ENCODE measurements around the gene KRTAP5-10.
"Not testable (repeated sequence)": the region's sequence is repeated elsewhere in the genome, so short reads cannot be mapped to it uniquely, and the experiment has no call there.

The KRTAP5-10 gene

GRCh38 chr11:71565263-71565662, at the start of gene KRTAP5-10:
KRTAP5-10 (plus strand) TSS chr11:71565563; CDS start chr11:71565588, 25 bp downstream.
- DNase-seq (ENCODE audit: low read depth), result no peak

GRCh38 chr11:71518506-71519471, 46.6 kb upstream of the KRTAP5-10 start:
- no peak for DNase-seq (ENCODE audit: low read depth)

GRCh38 chr11:71519546-71519945, 45.8 kb upstream of the KRTAP5-10 start:
- DNase-seq (ENCODE audit: low read depth), result no peak

GRCh38 chr11:71525188-71525937, 40.0 kb upstream of the KRTAP5-10 start:
- no peak for DNase-seq (ENCODE audit: low read depth)

- DNase-seq (ENCODE audit: low read depth), result no peak
These were observed 39.3 kb upstream of the KRTAP5-10 start for GRCh38 chr11:71525938-71526495.

GRCh38 chr11:71526796-71527575, 38.4 kb upstream of the KRTAP5-10 start, which contains the start of gene KRTAP5-7:
KRTAP5-7 (plus strand) TSS chr11:71527267; CDS start chr11:71527301, 34 bp downstream.
- not testable (repeated sequence) for DNase-seq (ENCODE audit: low read depth)

GRCh38 chr11:71527576-71528210, 37.7 kb upstream of the KRTAP5-10 start:
- no peak for DNase-seq (ENCODE audit: low read depth)

- no peak for DNase-seq (ENCODE audit: low read depth)
These were observed 34.8 kb upstream of the KRTAP5-10 start for GRCh38 chr11:71530602-71531001.

- DNase-seq (ENCODE audit: low read depth), result no peak
These were observed 33.2 kb upstream of the KRTAP5-10 start for GRCh38 chr11:71532036-71532610.

GRCh38 chr11:71534711-71535608, 30.4 kb upstream of the KRTAP5-10 start:
- not testable (repeated sequence) for DNase-seq (ENCODE audit: low read depth)

GRCh38 chr11:71535825-71536224, 29.5 kb upstream of the KRTAP5-10 start:
- no peak for DNase-seq (ENCODE audit: low read depth)

- no peak for DNase-seq (ENCODE audit: low read depth)
These were observed 27.8 kb upstream of the KRTAP5-10 start for GRCh38 chr11:71537537-71537936.

GRCh38 chr11:71537977-71538665, 27.2 kb upstream of the KRTAP5-10 start, which contains the start of gene KRTAP5-8:
KRTAP5-8 (plus strand) TSS chr11:71538025; CDS start chr11:71538056, 31 bp downstream.
- not testable (repeated sequence) for DNase-seq (ENCODE audit: low read depth)

- DNase-seq (ENCODE audit: low read depth), result no peak
These were observed 26.7 kb upstream of the KRTAP5-10 start for GRCh38 chr11:71538666-71538990.

- no peak for DNase-seq (ENCODE audit: low read depth)
These were observed 26.3 kb upstream of the KRTAP5-10 start for GRCh38 chr11:71539017-71539416.

GRCh38 chr11:71539971-71540370, 25.4 kb upstream of the KRTAP5-10 start:
- not testable (repeated sequence) for DNase-seq (ENCODE audit: low read depth)

GRCh38 chr11:71540521-71541304, 24.6 kb upstream of the KRTAP5-10 start:
- DNase-seq (ENCODE audit: low read depth), result not testable (repeated sequence)

GRCh38 chr11:71542382-71542781, 23.0 kb upstream of the KRTAP5-10 start:
- no peak for DNase-seq (ENCODE audit: low read depth)

All from activated T-cell treated with anti-CD3 and anti-CD28 coated beads for 24 hours (primary cell).